ENCODE data around the gene GAS6.

GAS6 gene

GRCh38 chr13:113770937-113771336 lies 92.9 kb downstream of the GAS6 start:
- DNase-seq (ENCODE audit: low read depth in 2 of 2), result no peak

All from fibroblast of skin of left biceps (primary cell).